Skeletal muscle tissue (tissue), 4 donors: ENCODE results near the gene DENND5B. TPM values are rescaled to one million over a fixed set of nuclear protein-coding genes. Genes with fewer than 3 reads are reported as not detected.

Experiments
- H3K27ac ChIP-seq: one replicate; pipeline ENCODE4 v1.7.0; 2013; ENCODE audit warnings: mild to moderate bottlenecking, low read depth, low read length, inconsistent platforms
- H3K27me3 ChIP-seq, 3 donors: one replicate each; pipeline ENCODE4 v1.7.0; 2013; ENCODE audit warnings: low read length in 3 of 3; ENCODE audit not compliant: control insufficient read depth in 3 of 3, insufficient read depth in 3 of 3
- H3K36me3 ChIP-seq, 3 donors: one replicate each; pipeline ENCODE4 v1.7.0; 2013; ENCODE audit warnings: low read length in 3 of 3; ENCODE audit not compliant: control insufficient read depth in 3 of 3, insufficient read depth in 3 of 3
- H3K4me1 ChIP-seq, 3 donors: one replicate each; pipeline ENCODE4 v1.7.0; 2013; ENCODE audit warnings: low read length in 3 of 3, mild to moderate bottlenecking in 3 of 3; ENCODE audit not compliant: control insufficient read depth in 3 of 3, insufficient read depth in 3 of 3
- H3K4me3 ChIP-seq, 3 donors: one replicate each; pipeline ENCODE4 v1.7.0; 2013; ENCODE audit warnings: low read length in 3 of 3
- H3K9ac ChIP-seq, 3 donors: one replicate each; pipeline ENCODE4 v1.7.0; 2013; ENCODE audit warnings: low read length in 3 of 3, mild to moderate bottlenecking in 3 of 3, moderate library complexity in 2 of 3, low read depth in 1 of 3
- H3K9me3 ChIP-seq, 3 donors: one replicate each; pipeline ENCODE4 v1.7.0; 2013; ENCODE audit warnings: low read length in 3 of 3; ENCODE audit not compliant: control insufficient read depth in 3 of 3
- total RNA-seq: library from RNA; depleted of rRNA; stranded (reverse); fragments of >200 nt; gene quantifications from one replicate; pipeline ENCODE4 v1.2.3, GENCODE V29; 2014
- donor health status: Osteomylitis.

Gene DENND5B
- total RNA-seq, 1 donor from 2014 or later = 29.2 TPM

DNA sequence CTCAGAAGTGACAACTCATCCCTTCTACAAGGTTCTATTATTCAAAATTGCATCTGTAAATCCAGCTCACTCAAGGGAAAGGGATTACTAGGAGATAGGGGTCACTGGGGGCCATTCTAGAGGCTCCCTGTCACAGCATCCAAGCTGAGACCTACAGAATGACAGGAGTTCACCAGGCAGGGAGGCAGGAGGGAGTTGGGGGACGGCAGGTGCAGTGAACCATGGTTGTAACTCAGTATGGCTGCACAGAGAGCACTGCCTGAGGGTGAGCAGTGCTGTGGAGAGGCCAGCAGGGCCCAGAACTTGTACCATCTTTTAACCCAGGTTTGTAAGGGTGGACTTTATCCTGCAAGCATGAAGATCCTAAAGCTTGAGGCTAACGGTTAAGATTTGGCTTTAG, 227.1 kb downstream of the DENND5B start:
- peaks cover 0 to 6% (median 0%) of the 10 kb centered on the region in 3 donors for H3K27me3 ChIP-seq
- no peaks in the 10 kb centered on the region for H3K36me3 ChIP-seq
- H3K9ac ChIP-seq = no peak overlapping the region
- H3K4me3 ChIP-seq = no peak overlapping the region
- no peaks in the 10 kb centered on the region for H3K4me1 ChIP-seq
- no peaks in the 10 kb centered on the region for H3K9me3 ChIP-seq
- H3K27ac ChIP-seq = no peak overlapping the region

DNA sequence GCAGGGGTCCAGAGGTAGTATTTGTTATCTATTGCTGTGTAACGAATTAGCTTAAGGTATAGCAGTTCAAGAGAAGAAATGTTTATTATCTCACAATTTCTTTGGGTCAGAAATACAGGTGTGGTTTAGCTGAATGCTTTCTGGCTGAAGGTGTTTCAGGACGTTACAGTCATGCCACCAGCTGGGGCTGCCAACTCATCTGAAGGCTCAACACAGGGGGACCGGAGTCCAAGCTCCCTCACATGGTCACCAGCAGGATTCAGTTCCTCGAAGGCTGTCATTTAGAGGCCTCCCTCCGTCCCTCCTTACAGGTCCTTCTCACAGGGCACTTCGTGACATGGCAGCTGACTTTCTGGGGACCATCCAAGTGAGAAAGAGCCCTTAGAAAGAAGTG, 227.5 kb downstream of the DENND5B start:
- Histone ChIP-seq H3K4me3 (no peak overlapping the region), H3K9me3 (no peaks in the 10 kb centered on the region), H3K27ac (no peak overlapping the region), H3K27me3 (peaks cover 0 to 6% (median 0%) of the 10 kb centered on the region in 3 donors), H3K9ac (no peak overlapping the region), H3K36me3 (no peaks in the 10 kb centered on the region), H3K4me1 (no peaks in the 10 kb centered on the region)

DNA sequence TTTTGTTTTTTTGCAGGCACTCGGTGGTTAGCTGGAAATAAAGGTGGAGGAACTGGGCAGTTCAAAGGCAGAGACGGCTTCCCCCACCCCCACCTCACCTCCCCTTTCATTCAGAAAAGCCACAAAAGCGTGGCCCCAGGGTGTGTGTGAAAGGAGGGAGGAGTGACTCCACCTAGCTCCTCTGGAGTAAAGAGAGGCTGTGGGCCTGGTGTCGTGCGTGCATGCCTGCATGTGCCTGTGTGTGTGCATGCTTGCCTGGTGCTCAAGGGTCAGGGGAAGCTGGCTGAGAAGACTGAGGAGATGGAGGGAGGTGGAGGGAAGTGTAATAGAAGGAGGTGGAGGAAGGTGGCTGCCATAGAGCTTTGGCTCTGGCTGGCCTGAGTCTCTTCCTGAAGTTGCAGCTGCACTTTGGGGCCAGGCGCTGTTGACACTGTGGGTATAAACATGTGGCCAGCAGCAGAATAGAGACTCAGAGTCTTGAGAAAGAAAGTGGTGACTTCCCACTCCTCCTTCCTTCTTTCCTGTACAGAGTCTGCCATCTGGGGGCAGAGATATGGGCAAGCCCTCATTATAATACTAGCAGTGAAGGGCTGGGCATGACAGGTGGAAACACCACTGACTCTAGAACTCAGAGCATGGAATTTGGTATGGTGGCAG, 228.0 kb downstream of the DENND5B start:
- no peak overlapping the region for H3K9ac ChIP-seq
- H3K9me3 ChIP-seq = no peaks in the 10 kb centered on the region
- H3K4me1 ChIP-seq = no peaks in the 10 kb centered on the region
- H3K36me3 ChIP-seq = no peaks in the 10 kb centered on the region
- no peak overlapping the region for H3K4me3 ChIP-seq
- H3K27me3 ChIP-seq = peaks cover 0 to 6% (median 0%) of the 10 kb centered on the region in 3 donors
- no peak overlapping the region for H3K27ac ChIP-seq

DNA sequence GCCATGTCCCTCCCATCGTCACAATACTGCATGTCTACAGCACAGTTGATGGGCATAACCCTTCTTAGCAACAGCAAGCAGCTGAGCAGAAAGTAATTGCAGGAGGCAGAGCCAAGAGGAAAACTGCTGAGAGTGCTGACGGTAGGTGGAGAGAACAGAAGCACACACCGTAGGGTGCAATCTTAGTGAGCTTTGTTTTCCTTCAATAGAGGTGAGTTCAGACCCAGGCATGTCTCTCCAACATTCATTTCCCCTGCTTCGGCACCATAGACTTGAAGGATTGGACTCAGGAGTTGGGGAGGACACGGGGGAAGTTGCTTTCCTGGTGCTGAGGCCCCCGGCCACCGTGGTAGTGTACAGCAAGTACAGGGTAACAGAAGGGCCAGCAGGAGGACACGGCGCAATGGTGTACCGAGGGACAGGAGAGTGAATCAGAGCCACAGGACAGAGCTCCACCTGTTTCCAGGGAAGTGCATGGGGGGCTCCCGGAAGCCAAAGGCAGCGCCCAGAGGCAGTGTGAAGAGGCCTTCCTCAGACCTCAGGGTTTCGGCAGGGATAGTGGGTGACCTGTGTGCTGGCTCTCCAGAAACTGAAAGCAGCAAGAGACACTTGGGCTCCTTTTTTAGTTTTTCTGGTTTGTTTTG, 228.7 kb downstream of the DENND5B start:
- no peaks in the 10 kb centered on the region for H3K36me3 ChIP-seq

DNA sequence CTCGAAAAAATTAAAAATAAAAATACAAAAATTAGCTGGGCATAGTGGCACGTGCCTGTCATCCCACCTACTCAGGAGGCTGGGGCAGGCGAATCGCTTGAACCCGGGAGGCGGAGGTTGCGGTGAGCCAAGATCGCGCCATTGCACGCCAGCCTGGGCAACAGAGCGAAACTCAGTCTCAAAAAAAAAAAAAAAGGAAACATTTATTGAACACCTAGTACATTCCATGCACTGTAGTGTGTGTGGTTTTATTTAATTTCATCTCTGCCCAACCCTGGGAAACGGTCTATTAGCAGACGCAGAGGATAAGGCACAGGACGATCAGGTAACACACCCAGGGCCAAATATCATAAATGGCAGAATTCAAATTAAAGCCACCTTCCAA, 229.2 kb downstream of the DENND5B start:
- Histone ChIP-seq H3K4me3 (no peak overlapping the region), H3K27ac (no peak overlapping the region), H3K9ac (no peak overlapping the region), H3K36me3 (no peaks in the 10 kb centered on the region), H3K4me1 (no peaks in the 10 kb centered on the region), H3K9me3 (no peaks in the 10 kb centered on the region), H3K27me3 (peaks cover 0 to 6% (median 0%) of the 10 kb centered on the region in 3 donors)

More for the DNA sequence above, 228.7 kb downstream of the DENND5B start:
- no peak overlapping the region for H3K9ac ChIP-seq
- H3K27ac ChIP-seq = no peak overlapping the region
- H3K9me3 ChIP-seq = no peaks in the 10 kb centered on the region
- no peaks in the 10 kb centered on the region for H3K4me1 ChIP-seq
- H3K4me3 ChIP-seq = no peak overlapping the region
- peaks cover 0 to 6% (median 0%) of the 10 kb centered on the region in 3 donors for H3K27me3 ChIP-seq

DNA sequence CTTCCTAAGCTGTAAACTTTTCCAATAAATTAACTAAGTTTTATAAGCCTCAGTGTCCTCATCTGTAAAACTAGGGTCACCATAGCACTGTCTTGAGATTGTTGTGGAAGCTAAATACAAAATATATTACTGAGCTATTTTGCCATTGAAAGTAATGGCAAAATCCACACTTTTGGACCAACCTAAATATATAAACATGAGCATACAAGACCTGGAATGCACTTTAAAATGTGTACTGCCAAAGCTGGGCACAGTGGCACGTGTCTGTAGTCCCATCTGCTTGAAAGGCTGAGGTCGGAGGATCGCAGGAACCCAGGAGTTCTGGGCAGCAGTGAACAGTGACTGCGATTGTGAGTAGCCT, 235.2 kb downstream of the DENND5B start:
- Histone ChIP-seq H3K9ac (no peak overlapping the region), H3K27ac (no peak overlapping the region), H3K4me1 (no peaks in the 10 kb centered on the region), H3K36me3 (no peaks in the 10 kb centered on the region), H3K27me3 (no peaks in the 10 kb centered on the region), H3K4me3 (no peak overlapping the region), H3K9me3 (no peaks in the 10 kb centered on the region)

DNA sequence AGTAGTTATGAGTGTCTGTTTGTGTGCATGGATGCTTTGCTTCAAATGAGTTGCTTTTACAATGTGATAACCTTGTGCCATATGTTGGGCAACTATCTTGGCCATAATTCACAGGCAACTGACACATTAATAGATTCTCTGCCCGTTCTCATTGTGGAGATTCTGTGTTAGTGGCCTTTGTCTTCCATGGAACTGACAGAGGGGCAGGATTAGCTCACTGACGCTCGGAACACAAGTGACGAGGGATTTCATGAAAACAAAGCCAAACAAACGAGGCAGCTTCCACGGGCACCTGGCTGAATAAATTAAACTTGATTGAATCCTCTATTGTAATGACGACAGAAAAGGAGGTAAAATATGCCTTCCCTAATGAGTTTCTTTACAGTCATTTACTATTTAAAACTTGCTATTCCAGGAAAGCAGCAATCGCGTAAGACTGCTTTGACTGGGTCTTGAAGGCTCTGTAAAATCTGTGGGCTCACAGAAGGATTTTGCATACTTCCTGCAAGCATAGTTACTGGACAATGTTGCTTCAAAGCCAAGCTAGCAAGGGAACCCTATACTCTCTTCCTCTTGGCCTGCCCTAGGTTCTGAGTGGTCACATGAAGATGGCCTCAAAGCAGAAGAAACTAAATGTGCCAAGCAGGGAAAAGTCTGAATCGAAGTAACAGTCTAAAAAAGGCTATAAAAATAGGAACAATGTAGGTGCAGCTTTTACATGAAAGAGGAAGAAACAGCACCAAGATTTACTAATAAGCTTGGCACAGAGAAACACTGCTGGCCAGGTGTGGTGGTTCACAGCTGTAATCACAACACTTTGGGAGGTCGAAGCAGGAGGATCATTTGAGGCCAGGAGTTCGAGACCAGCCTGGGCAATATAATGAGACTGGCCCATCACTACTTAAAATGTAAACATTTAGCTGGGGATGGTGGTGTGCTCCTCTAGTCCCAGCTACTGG, 236.9 kb downstream of the DENND5B start:
- H3K27ac ChIP-seq = no peak overlapping the region

DNA sequence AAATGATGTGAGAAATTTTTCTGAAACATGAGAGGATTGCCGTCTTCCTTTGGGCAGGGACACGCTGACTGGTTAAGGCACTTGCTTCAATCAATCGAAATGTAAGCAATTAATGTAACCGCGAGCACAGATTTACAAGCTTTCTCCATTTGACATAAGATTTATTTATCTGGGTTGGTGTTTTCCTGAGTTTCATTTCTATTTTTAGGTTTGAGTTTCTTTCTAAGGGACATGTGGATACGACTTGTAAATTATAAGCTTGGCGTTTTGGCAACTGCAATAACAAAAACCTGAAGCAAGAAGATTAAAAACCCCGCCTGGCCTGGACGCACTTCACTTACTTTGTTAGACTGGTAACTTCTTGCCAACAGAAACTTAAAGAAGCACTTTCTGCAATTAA, 244.7 kb downstream of the DENND5B start:
- peak overlapping the region in 2 of 3 donors; percentile 19 to 41 for H3K4me3 ChIP-seq
- no peaks in the 10 kb centered on the region for H3K27me3 ChIP-seq
- H3K36me3 ChIP-seq = no peaks in the 10 kb centered on the region
- H3K27ac ChIP-seq = no peak overlapping the region
- H3K4me1 ChIP-seq = peaks cover 0 to 5% (median 0%) of the 10 kb centered on the region in 3 donors
- H3K9me3 ChIP-seq = no peaks in the 10 kb centered on the region
- peak overlapping the region in 1 of 3 donors; percentile 27 for H3K9ac ChIP-seq

More for the DNA sequence above, 236.9 kb downstream of the DENND5B start:
- no peaks in the 10 kb centered on the region for H3K36me3 ChIP-seq
- no peak overlapping the region for H3K4me3 ChIP-seq
- H3K4me1 ChIP-seq = no peaks in the 10 kb centered on the region
- H3K27me3 ChIP-seq = no peaks in the 10 kb centered on the region
- H3K9ac ChIP-seq = no peak overlapping the region
- no peaks in the 10 kb centered on the region for H3K9me3 ChIP-seq

DNA sequence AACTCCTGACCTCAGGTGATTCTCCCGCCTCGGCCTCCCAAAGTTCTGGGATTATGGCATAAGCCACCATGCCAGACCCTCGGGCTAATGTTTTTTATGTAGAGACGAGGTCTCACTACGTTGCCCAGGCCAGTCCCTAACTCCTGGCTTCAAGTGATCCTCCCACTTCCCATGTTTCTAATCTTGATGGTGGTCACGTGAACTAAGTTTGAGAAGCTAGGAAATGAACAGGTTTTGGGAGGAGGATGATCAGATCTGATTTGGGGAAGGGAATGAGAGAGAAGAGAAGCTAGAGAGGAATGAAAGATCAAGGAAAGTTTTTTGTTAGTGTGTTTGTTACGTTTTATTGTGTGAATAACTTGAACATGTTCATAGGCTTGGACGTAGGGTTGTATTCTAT, 247.8 kb downstream of the DENND5B start:
- no peak overlapping the region for H3K4me3 ChIP-seq
- no peaks in the 10 kb centered on the region for H3K9me3 ChIP-seq
- no peaks in the 10 kb centered on the region for H3K36me3 ChIP-seq
- no peaks in the 10 kb centered on the region for H3K27me3 ChIP-seq
- H3K27ac ChIP-seq = no peak overlapping the region
- H3K4me1 ChIP-seq = peaks cover 0 to 5% (median 0%) of the 10 kb centered on the region in 3 donors
- no peak overlapping the region for H3K9ac ChIP-seq

DNA sequence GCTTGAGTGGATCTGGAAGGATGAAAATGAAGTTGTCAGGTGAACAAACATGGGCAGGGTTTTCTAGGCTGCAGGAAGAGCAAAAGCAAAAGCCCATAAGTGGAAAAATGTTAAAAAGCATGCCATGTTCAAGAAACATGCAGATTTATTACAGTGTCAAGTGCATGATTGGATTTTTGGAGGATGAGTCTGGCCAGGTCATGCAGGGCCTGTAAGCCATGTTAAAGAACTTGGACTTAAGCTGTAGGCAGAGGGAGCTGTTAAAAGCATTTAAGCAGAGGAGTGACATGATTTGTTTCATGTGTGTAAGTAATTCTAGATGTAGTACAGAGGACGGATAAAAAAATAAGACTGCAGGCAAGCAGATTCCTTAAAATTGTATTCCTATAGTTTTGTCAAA, 248.7 kb downstream of the DENND5B start:
- Histone ChIP-seq H3K36me3 (no peaks in the 10 kb centered on the region), H3K27me3 (no peaks in the 10 kb centered on the region), H3K9ac (no peak overlapping the region), H3K9me3 (no peaks in the 10 kb centered on the region), H3K4me1 (peaks cover 0 to 5% (median 0%) of the 10 kb centered on the region in 3 donors), H3K4me3 (no peak overlapping the region), H3K27ac (no peak overlapping the region)
